AG04450 (cell line): ENCODE data around the gene CDK16. TPM values are rescaled to one million over a fixed set of nuclear protein-coding genes. Genes with fewer than 3 reads are reported as not detected.

Experiments
- CTCF ChIA-PET: fragments of 300-600, 350-600 bp; formaldehyde crosslinking; extraction: SDS; loops from one replicate; lab custom pipeline; 2022; ENCODE audit warnings: antibody characterized with exemption, inconsistent platforms; lab: Charles Lee
- POLR2A ChIA-PET: fragments of 350-600 bp; formaldehyde crosslinking; extraction: SDS; loops from one replicate; lab custom pipeline; 2021; ENCODE audit warnings: antibody characterized with exemption, inconsistent platforms; lab: Yijun Ruan, JAX
- DNase-seq: peaks from one replicate; pipeline ENCODE4 v3.0.0-alpha.2; 2011; ENCODE audit warnings: low read depth, low spot score
- H3K27ac ChIP-seq: one replicate; pipeline ENCODE4 v1.5.1; 2012; ENCODE audit warnings: low read depth, low read length, control low read depth
- H3K27me3 ChIP-seq: one replicate; pipeline ENCODE4 v1.6.0; 2012; ENCODE audit warnings: low read length; ENCODE audit not compliant: control insufficient read depth, insufficient read depth
- H3K4me3 ChIP-seq: 2 replicates; pipeline ENCODE4 v1.5.1; 2011; ENCODE audit warnings: mild to moderate bottlenecking, low read depth, low read length, control low read depth
- H3K9me3 ChIP-seq: 2 replicates; pipeline ENCODE4 v1.5.1; 2012; ENCODE audit warnings: low read length; ENCODE audit not compliant: control insufficient read depth, insufficient read depth
- CTCF ChIP-seq: IDR thresholded peaks from 2 replicates; pipeline ENCODE4 v1.5.1; 2011; ENCODE audit warnings: low read depth, low read length, control low read depth, inconsistent platforms
- polyA plus RNA-seq: library from polyadenylated mRNA; depleted of rRNA; stranded (reverse); fragments of >200 nt; gene quantifications from 2 replicates; pipeline ENCODE4 v1.2.3, GENCODE V29; 2011

The CDK16 gene
- polyA plus RNA-seq, 1 experiment = 89.9 TPM

- CTCF ChIA-PET = interaction anchor here (0.6 to 1.2 kb wide), 2 partner anchors 52 to 293 kb away, joined by 3 to 7 read pairs; no protein-coding TSS in a partner anchor
These were observed 15.0 kb downstream of the CDK16 start for GRCh38 chrX:47233333-47234113.

GRCh38 chrX:47234583-47234982 is 16.1 kb downstream of the CDK16 start:
- ChIA-PET CTCF (no interaction called here), POLR2A (no interaction called here)
- DNase-seq = no peak
- Histone ChIP-seq H3K9me3 (no peaks in the 10 kb centered on the region), H3K27ac (no peak overlapping the region), H3K27me3 (no peaks in the 10 kb centered on the region), H3K4me3 (peak overlapping the region; percentile 64)
- no peak for TF ChIP-seq CTCF

More at GRCh38 chrX:47233333-47234113, 15.0 kb downstream of the CDK16 start:
- TF ChIP-seq CTCF = no peak
- Histone ChIP-seq H3K4me3 (peak overlapping the region; percentile 76), H3K9me3 (no peaks in the 10 kb centered on the region), H3K27ac (peak overlapping the region; percentile 98), H3K27me3 (no peaks in the 10 kb centered on the region)
- POLR2A ChIA-PET = interaction anchor here (0.6 to 1.6 kb wide), 6 partner anchors 16 to 290 kb away, joined by 3 to 14 read pairs (median 4); partner anchors contain the start of gene CDK16
- peak; percentile 93 for DNase-seq

GRCh38 chrX:47235691-47236103 is 17.2 kb downstream of the CDK16 start:
- CTCF ChIA-PET = interaction anchor here (0.5 kb wide), 1 partner anchor 132 kb away, joined by 3 read pairs; no protein-coding TSS in a partner anchor
- Histone ChIP-seq H3K27me3 (no peaks in the 10 kb centered on the region), H3K27ac (no peak overlapping the region), H3K4me3 (no peak overlapping the region), H3K9me3 (no peaks in the 10 kb centered on the region)
- POLR2A ChIA-PET = no interaction called here
- DNase-seq = no peak
- TF ChIP-seq CTCF = no peak

- H3K4me3 ChIP-seq = no peak overlapping the region
- no peaks in the 10 kb centered on the region for H3K9me3 ChIP-seq
- no peak for DNase-seq
- no peaks in the 10 kb centered on the region for H3K27me3 ChIP-seq
- no peak overlapping the region for H3K27ac ChIP-seq
- TF ChIP-seq CTCF = no peak
- CTCF ChIA-PET = no interaction called here
- POLR2A ChIA-PET = no interaction called here
These were observed 20.7 kb downstream of the CDK16 start for GRCh38 chrX:47239199-47239598.

GRCh38 chrX:47239898-47240545 is 21.5 kb downstream of the CDK16 start:
- POLR2A ChIA-PET = no interaction called here

More at GRCh38 chrX:47239898-47240545, 21.5 kb downstream of the CDK16 start:
- H3K9me3 ChIP-seq = no peaks in the 10 kb centered on the region
- no peak overlapping the region for H3K27ac ChIP-seq
- no peak for DNase-seq
- no peak overlapping the region for H3K4me3 ChIP-seq
- no peak for TF ChIP-seq CTCF
- no peaks in the 10 kb centered on the region for H3K27me3 ChIP-seq
- CTCF ChIA-PET = no interaction called here
